ENCODE measurements around the gene NOL4L.

DNA sequence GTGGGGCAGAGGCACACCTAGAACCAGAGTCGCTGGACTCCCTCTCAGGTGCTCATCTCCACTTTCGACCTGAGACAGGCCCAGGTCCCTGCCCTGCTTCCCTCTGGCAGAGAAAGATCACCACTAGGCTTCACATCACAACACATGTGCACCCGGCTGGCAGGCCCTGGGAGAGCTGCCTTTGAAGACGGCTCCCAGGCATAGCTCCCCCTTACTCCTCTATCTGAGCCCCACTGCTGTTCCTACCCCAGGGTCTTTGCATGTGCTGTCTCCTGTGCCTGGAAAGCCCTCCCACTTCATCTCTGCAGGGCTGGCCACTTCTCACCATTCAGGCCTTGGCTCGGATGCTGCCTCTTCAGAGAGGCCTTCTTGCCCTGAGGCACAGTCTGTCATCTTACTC lies 89.2 kb downstream of the NOL4L start:
- TF ChIP-seq CTCF (IDR thresholded peaks at IDR 0.05) (no peak), EZH2 (IDR thresholded peaks at IDR 0.05) (no peak), EZH2phosphoT487 (IDR thresholded peaks at IDR 0.05) (no peak)

Data from neural progenitor cell (in vitro differentiated cells).